ENCODE results near the gene ANKHD1. TPM values are rescaled to one million over a fixed set of nuclear protein-coding genes. Genes with fewer than 3 reads are reported as not detected.

Gene ANKHD1
- total RNA-seq, 3 donors from 2014 or later (not counting 1 experiment from before 2014, with no cell fraction given) = 225 to 239 (median 230) TPM

- ATAC-seq = no peak
- Mint-ChIP-seq H3K4me1 (peaks cover 65 to 68% of the 10 kb centered on the region in 2 donors), H3K27ac (peak overlapping the region; percentile 95 to 96), H3K9me3 (no peaks in the 10 kb centered on the region), H3K27me3 (ENCODE audit: low read depth in 2 of 2) (no peaks in the 10 kb centered on the region), H3K36me3 (peaks cover 11% of the 10 kb centered on the region), H3K4me3 (no peak overlapping the region)
- intact Hi-C loops (cut with micrococcal nuclease) = no loop called here
- H3K36me3 ChIP-seq (ENCODE audit: control insufficient read depth, insufficient read depth, low read length) = peaks cover 32% of the 10 kb centered on the region
- 93% methylated on average over 4 of the region's 4 CpGs for WGBS (ENCODE audit: insufficient coverage)
- no peaks in the 10 kb centered on the region for H3K9me3 ChIP-seq (ENCODE audit: control insufficient read depth, insufficient read depth, low read length)
- no peak for DNase-seq
- TF ChIP-seq CTCF (IDR thresholded peaks at IDR 0.05) = no peak
- no peak overlapping the region for H3K4me3 ChIP-seq (ENCODE audit: low read length)
- H3K27me3 ChIP-seq (ENCODE audit: control insufficient read depth, insufficient read depth, low read length) = no peaks in the 10 kb centered on the region
- H3K4me1 ChIP-seq (ENCODE audit: control insufficient read depth, insufficient read depth, low read length) = peaks cover 44% of the 10 kb centered on the region
- no peak overlapping the region for H3K27ac ChIP-seq (ENCODE audit: low read length)
These were observed 150.2 kb downstream of the ANKHD1 start for GRCh38 chr5:140551872-140552271.

GRCh38 chr5:140553657-140554056 is 152.0 kb downstream of the ANKHD1 start:
- H3K9me3 Mint-ChIP-seq = no peaks in the 10 kb centered on the region
- 62% methylated on average over 2 of the region's 2 CpGs for WGBS (ENCODE audit: insufficient coverage)
- Histone ChIP-seq H3K4me3 (ENCODE audit: low read length) (no peak overlapping the region), H3K27ac (ENCODE audit: low read length) (no peak overlapping the region), H3K27me3 (ENCODE audit: control insufficient read depth, insufficient read depth, low read length) (no peaks in the 10 kb centered on the region), H3K9me3 (ENCODE audit: control insufficient read depth, insufficient read depth, low read length) (no peaks in the 10 kb centered on the region), H3K36me3 (ENCODE audit: control insufficient read depth, insufficient read depth, low read length) (peaks cover 32% of the 10 kb centered on the region), H3K4me1 (ENCODE audit: control insufficient read depth, insufficient read depth, low read length) (peaks cover 34% of the 10 kb centered on the region)
- peak overlapping the region; percentile 96 for H3K27ac Mint-ChIP-seq
- no peaks in the 10 kb centered on the region for H3K27me3 Mint-ChIP-seq (ENCODE audit: low read depth in 2 of 2)
- peaks cover 11% of the 10 kb centered on the region for H3K36me3 Mint-ChIP-seq
- ATAC-seq = no peak
- DNase-seq = no peak
- TF ChIP-seq CTCF (IDR thresholded peaks at IDR 0.05) = no peak
- intact Hi-C loops (cut with micrococcal nuclease) = no loop called here
- H3K4me3 Mint-ChIP-seq = no peak overlapping the region
- H3K4me1 Mint-ChIP-seq = peaks cover 63 to 65% of the 10 kb centered on the region in 2 donors

- no peak overlapping the region for H3K4me3 ChIP-seq (ENCODE audit: low read length)
- Mint-ChIP-seq H3K4me3 (no peak overlapping the region), H3K36me3 (peaks cover 11% of the 10 kb centered on the region), H3K9me3 (no peaks in the 10 kb centered on the region), H3K4me1 (peaks cover 55 to 58% of the 10 kb centered on the region in 2 donors), H3K27me3 (ENCODE audit: low read depth in 2 of 2) (no peaks in the 10 kb centered on the region), H3K27ac (peak overlapping the region; percentile 96)
- H3K4me1 ChIP-seq (ENCODE audit: control insufficient read depth, insufficient read depth, low read length) = peaks cover 26% of the 10 kb centered on the region
- WGBS (ENCODE audit: insufficient coverage) = 80% methylated on average over 2 of the region's 2 CpGs
- no peaks in the 10 kb centered on the region for H3K9me3 ChIP-seq (ENCODE audit: control insufficient read depth, insufficient read depth, low read length)
- H3K36me3 ChIP-seq (ENCODE audit: control insufficient read depth, insufficient read depth, low read length) = peaks cover 27% of the 10 kb centered on the region
- intact Hi-C loops (cut with micrococcal nuclease) = no loop called here
- no peak for TF ChIP-seq CTCF (IDR thresholded peaks at IDR 0.05)
- DNase-seq = no peak
- ATAC-seq = no peak
- no peak overlapping the region for H3K27ac ChIP-seq (ENCODE audit: low read length)
- no peaks in the 10 kb centered on the region for H3K27me3 ChIP-seq (ENCODE audit: control insufficient read depth, insufficient read depth, low read length)
These were observed 152.8 kb downstream of the ANKHD1 start for GRCh38 chr5:140554454-140554853.

GRCh38 chr5:140555747-140556312 is 154.2 kb downstream of the ANKHD1 start:
- 88% methylated on average over 1 of the region's 1 CpG for WGBS (ENCODE audit: insufficient coverage)
- Histone ChIP-seq H3K36me3 (ENCODE audit: control insufficient read depth, insufficient read depth, low read length) (peaks cover 13% of the 10 kb centered on the region), H3K9me3 (ENCODE audit: control insufficient read depth, insufficient read depth, low read length) (no peaks in the 10 kb centered on the region), H3K27me3 (ENCODE audit: control insufficient read depth, insufficient read depth, low read length) (no peaks in the 10 kb centered on the region), H3K27ac (ENCODE audit: low read length) (peak overlapping the region; percentile 27), H3K4me1 (ENCODE audit: control insufficient read depth, insufficient read depth, low read length) (peaks cover 23% of the 10 kb centered on the region), H3K4me3 (ENCODE audit: low read length) (no peak overlapping the region)
- Mint-ChIP-seq H3K27me3 (ENCODE audit: low read depth in 2 of 2) (no peaks in the 10 kb centered on the region), H3K9me3 (no peaks in the 10 kb centered on the region), H3K36me3 (peaks cover 8% of the 10 kb centered on the region), H3K4me3 (peak overlapping the region; percentile 84), H3K27ac (peak overlapping the region; percentile 96), H3K4me1 (peaks cover 47 to 53% of the 10 kb centered on the region in 2 donors)
- no peak for TF ChIP-seq CTCF (IDR thresholded peaks at IDR 0.05)
- intact Hi-C loops (cut with micrococcal nuclease) = loop anchor here (1.0 to 2.0 kb wide), 3 partner anchors 8 to 155 kb away; partner anchors contain the start of genes ANKHD1, APBB3, IK and NDUFA2
- DNase-seq (no peak), ATAC-seq (peak in 1 of 3 donors; percentile 14)

All from natural killer cell (primary cell).